Gastrocnemius medialis (tissue), 4 donors: ENCODE data around the gene SAMD4B.

ENCODE experiments used
- CTCF ChIP-seq, 5 experiments: fragments of 450-650 bp in 3 of 5; fragments of 200-600 bp in 2 of 5; sonication (generic) in 2 of 5; IDR thresholded peaks in 4 of 5; conservative IDR thresholded peaks in 1 of 5; 1 replicate in 4 of 5; 2 replicates in 1 of 5; pipeline ENCODE4 v1.5.1; 2016 to 2019; ENCODE audit warnings: antibody characterized with exemption in 5 of 5, mild to moderate bottlenecking in 3 of 5, moderate library complexity in 3 of 5
- POLR2A ChIP-seq, 2 donors: fragments of 450-650 bp; IDR thresholded peaks; one replicate each; pipeline ENCODE4 v1.6.1; 2017; ENCODE audit warnings: antibody characterized with exemption in 2 of 2, mild to moderate bottlenecking in 2 of 2, moderate library complexity in 2 of 2

- no peak for TF ChIP-seq POLR2A (IDR thresholded peaks at IDR 0.05)
- no peak for TF ChIP-seq CTCF (IDR thresholded peaks at IDR 0.05 in 4 of 5, conservative IDR thresholded peaks at IDR 0.05 in 1 of 5)
Observed at GRCh38 chr19:39360599-39360998, 18.4 kb downstream of the SAMD4B start.
